Measurements from ENCODE around the gene TMBIM4. TPM values are rescaled to one million over a fixed set of nuclear protein-coding genes. Genes with fewer than 3 reads are reported as not detected.

Gene TMBIM4
- total RNA-seq, 1 donor = 94.1 TPM

GRCh38 chr12:66109056-66109455, 60.7 kb downstream of the TMBIM4 start:
- Histone ChIP-seq H2AFZ (ENCODE audit: low read length) (no peak overlapping the region), H3K36me3 (ENCODE audit: insufficient read depth, low read length) (no peaks in the 10 kb centered on the region)
- no peak for TF ChIP-seq CTCF (IDR thresholded peaks at IDR 0.05; ENCODE audit: extremely low read depth, low read depth, low read length)

DNA sequence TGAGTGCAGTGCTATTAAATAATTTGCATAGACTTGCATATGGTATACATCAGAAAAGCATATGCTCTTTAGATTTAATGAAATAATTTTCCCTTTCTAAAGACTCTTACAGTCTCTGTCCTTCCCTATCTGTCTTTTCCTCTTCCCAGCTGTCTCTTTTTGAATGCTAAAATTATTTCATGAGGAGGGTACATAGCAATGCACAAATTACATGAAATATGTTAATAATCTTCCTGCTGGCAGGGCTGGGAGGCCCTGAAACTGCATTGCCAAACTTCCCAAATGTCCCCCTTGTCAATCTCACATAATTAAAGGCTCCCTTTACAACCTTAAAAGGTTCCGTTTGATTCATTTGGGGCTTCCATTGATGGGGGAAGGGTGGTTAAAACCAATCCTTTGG, 61.4 kb downstream of the TMBIM4 start:
- Histone ChIP-seq H3K4me1 (ENCODE audit: insufficient read depth, low read length) (peaks cover 9% of the 10 kb centered on the region), H3K4me2 (ENCODE audit: insufficient read depth, low read length) (no peak overlapping the region), H3K79me2 (ENCODE audit: insufficient read depth, low read length) (no peaks in the 10 kb centered on the region), H3K27me3 (ENCODE audit: insufficient read depth, low read length) (no peaks in the 10 kb centered on the region), H3K9me3 (ENCODE audit: low read depth, low read length) (no peaks in the 10 kb centered on the region), H3K4me3 (ENCODE audit: insufficient read depth, low read length) (no peak overlapping the region), H3K36me3 (ENCODE audit: insufficient read depth, low read length) (no peaks in the 10 kb centered on the region), H2AFZ (ENCODE audit: low read length) (no peak overlapping the region), H4K20me1 (ENCODE audit: insufficient read depth, low read length) (no peaks in the 10 kb centered on the region), H3K27ac (ENCODE audit: low read depth, low read length) (no peak overlapping the region)
- TF ChIP-seq CTCF (IDR thresholded peaks at IDR 0.05; ENCODE audit: extremely low read depth, low read depth, low read length) = no peak
- no peak for DNase-seq (ENCODE audit: insufficient read length, low spot score, missing footprints)

More at GRCh38 chr12:66109056-66109455, 60.7 kb downstream of the TMBIM4 start:
- no peak overlapping the region for H3K4me2 ChIP-seq (ENCODE audit: insufficient read depth, low read length)
- H4K20me1 ChIP-seq (ENCODE audit: insufficient read depth, low read length) = no peaks in the 10 kb centered on the region
- DNase-seq (ENCODE audit: insufficient read length, low spot score, missing footprints) = no peak
- no peaks in the 10 kb centered on the region for H3K79me2 ChIP-seq (ENCODE audit: insufficient read depth, low read length)
- peaks cover 9% of the 10 kb centered on the region for H3K4me1 ChIP-seq (ENCODE audit: insufficient read depth, low read length)
- H3K27me3 ChIP-seq (ENCODE audit: insufficient read depth, low read length) = no peaks in the 10 kb centered on the region
- H3K9me3 ChIP-seq (ENCODE audit: low read depth, low read length) = no peaks in the 10 kb centered on the region
- no peak overlapping the region for H3K4me3 ChIP-seq (ENCODE audit: insufficient read depth, low read length)
- no peak overlapping the region for H3K27ac ChIP-seq (ENCODE audit: low read depth, low read length)

DNA sequence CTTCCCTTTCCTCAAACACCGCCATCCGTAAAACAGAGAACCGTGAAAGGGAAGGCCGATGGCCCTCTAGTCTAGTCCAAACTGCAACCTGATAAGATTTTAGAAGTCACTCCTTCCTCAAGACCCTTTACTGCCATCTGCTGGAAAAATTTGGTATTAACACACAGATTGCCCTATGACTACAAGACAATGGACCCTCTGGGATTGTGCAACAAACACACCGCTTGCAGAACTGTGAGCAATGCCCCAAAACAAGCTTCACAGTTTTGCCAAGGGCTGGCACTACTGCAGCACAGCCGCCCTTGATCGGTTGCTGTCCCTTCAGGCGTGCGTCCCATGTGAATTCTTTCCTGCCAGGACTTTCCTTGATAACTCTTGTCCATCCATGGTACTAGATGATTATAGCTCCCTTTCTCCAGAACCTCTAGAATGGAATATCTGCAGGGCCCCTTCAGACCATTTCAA, 62.3 kb downstream of the TMBIM4 start:
- Histone ChIP-seq H2AFZ (ENCODE audit: low read length) (peak overlapping the region; percentile 81), H3K4me3 (ENCODE audit: insufficient read depth, low read length) (no peak overlapping the region), H3K27ac (ENCODE audit: low read depth, low read length) (peak overlapping the region; percentile 19), H3K9me3 (ENCODE audit: low read depth, low read length) (no peaks in the 10 kb centered on the region), H3K27me3 (ENCODE audit: insufficient read depth, low read length) (no peaks in the 10 kb centered on the region), H4K20me1 (ENCODE audit: insufficient read depth, low read length) (no peaks in the 10 kb centered on the region), H3K79me2 (ENCODE audit: insufficient read depth, low read length) (no peaks in the 10 kb centered on the region), H3K4me2 (ENCODE audit: insufficient read depth, low read length) (peak overlapping the region; percentile 62), H3K4me1 (ENCODE audit: insufficient read depth, low read length) (peaks cover 9% of the 10 kb centered on the region), H3K36me3 (ENCODE audit: insufficient read depth, low read length) (no peaks in the 10 kb centered on the region)
- TF ChIP-seq CTCF (IDR thresholded peaks at IDR 0.05; ENCODE audit: extremely low read depth, low read depth, low read length) = peak; percentile 76
- DNase-seq (ENCODE audit: insufficient read length, low spot score, missing footprints) = peak; percentile 57

- TF ChIP-seq CTCF (IDR thresholded peaks at IDR 0.05; ENCODE audit: extremely low read depth, low read depth, low read length) = peak; percentile 26
- Histone ChIP-seq H3K9me3 (ENCODE audit: low read depth, low read length) (no peaks in the 10 kb centered on the region), H3K4me2 (ENCODE audit: insufficient read depth, low read length) (no peak overlapping the region), H2AFZ (ENCODE audit: low read length) (no peak overlapping the region), H3K4me3 (ENCODE audit: insufficient read depth, low read length) (no peak overlapping the region), H3K4me1 (ENCODE audit: insufficient read depth, low read length) (peaks cover 9% of the 10 kb centered on the region), H3K27me3 (ENCODE audit: insufficient read depth, low read length) (no peaks in the 10 kb centered on the region), H4K20me1 (ENCODE audit: insufficient read depth, low read length) (no peaks in the 10 kb centered on the region), H3K79me2 (ENCODE audit: insufficient read depth, low read length) (no peaks in the 10 kb centered on the region), H3K27ac (ENCODE audit: low read depth, low read length) (no peak overlapping the region), H3K36me3 (ENCODE audit: insufficient read depth, low read length) (no peaks in the 10 kb centered on the region)
- DNase-seq (ENCODE audit: insufficient read length, low spot score, missing footprints) = no peak
Observed at GRCh38 chr12:66103016-66103913, 66.5 kb downstream of the TMBIM4 start.

Measured in osteoblast (primary cell).